OCI-LY3 (cell line): ENCODE data around the gene GPX7.

ENCODE experiments used
- H2AFZ ChIP-seq: fragments of 200-600, 300-600 bp; shearing (Covaris generic); 2 replicates; pipeline ENCODE4 v1.6.0; 2014; ENCODE audit warnings: antibody characterized with exemption, low read depth, low read length
- H3K27ac ChIP-seq: fragments of 200-600, 300-600 bp; sonication (generic); 2 replicates; pipeline ENCODE4 v1.5.1; 2014; ENCODE audit warnings: mild to moderate bottlenecking, low read length, moderate library complexity, mixed read lengths
- H3K27me3 ChIP-seq: fragments of 200-600, 300-600 bp; sonication (generic); 2 replicates; pipeline ENCODE4 v1.6.1; 2014; ENCODE audit warnings: low read depth, low read length, mixed read lengths
- H3K36me3 ChIP-seq: fragments of 200-600, 300-600 bp; sonication (generic); replicated peaks from 2 replicates; pipeline ENCODE3; 2014; ENCODE audit warnings: low read depth, low read length, mixed read lengths
- H3K4me1 ChIP-seq: fragments of 300-600, 200-600 bp; sonication (generic); 2 replicates; pipeline ENCODE4 v1.6.1; 2014; ENCODE audit warnings: low read length, mixed read lengths
- H3K4me2 ChIP-seq: fragments of 200-600, 300-600 bp; sonication (generic); 2 replicates; pipeline ENCODE4 v1.6.1; 2014; ENCODE audit warnings: low read length, mixed read lengths
- H3K4me3 ChIP-seq: fragments of 300-600, 200-600 bp; sonication (generic); 2 replicates; pipeline ENCODE4 v1.5.1; 2014; ENCODE audit warnings: antibody characterized with exemption, mild to moderate bottlenecking, low read length, moderate library complexity
- H3K79me2 ChIP-seq: fragments of 300-600, 200-600 bp; shearing (Covaris generic); 2 replicates; pipeline ENCODE4 v1.6.1; 2014; ENCODE audit warnings: mild to moderate bottlenecking, low read length, mixed read lengths
- H3K9ac ChIP-seq: fragments of 300-600, 200-600 bp; shearing (Covaris generic); 2 replicates; pipeline ENCODE4 v1.6.0; 2014; ENCODE audit warnings: mild to moderate bottlenecking, low read length, moderate library complexity
- H3K9me3 ChIP-seq: fragments of 200-600, 300-600 bp; shearing (Covaris generic); 2 replicates; pipeline ENCODE4 v1.6.1; 2014; ENCODE audit warnings: low read length, mixed read lengths; ENCODE audit not compliant: insufficient read depth
- H4K20me1 ChIP-seq: fragments of 200-600, 300-600 bp; sonication (generic); 2 replicates; pipeline ENCODE4 v1.6.1; 2016; ENCODE audit warnings: low read length, mixed read lengths; ENCODE audit not compliant: insufficient read depth
- EZH2phosphoT487 ChIP-seq: fragments of 200-600 bp; shearing (Covaris generic); IDR thresholded peaks from 2 replicates; pipeline ENCODE4 v1.6.1; 2018; ENCODE audit warnings: antibody characterized with exemption, mixed run types, low read depth
- TF ChIP-seq, protein P1 (sequence below): fragments of 200-600, 300-600 bp; sonication (generic); IDR thresholded peaks from 2 replicates; pipeline ENCODE4 v1.5.1; 2014; ENCODE audit warnings: antibody characterized with exemption, low read length, low read depth

The GPX7 gene

DNA sequence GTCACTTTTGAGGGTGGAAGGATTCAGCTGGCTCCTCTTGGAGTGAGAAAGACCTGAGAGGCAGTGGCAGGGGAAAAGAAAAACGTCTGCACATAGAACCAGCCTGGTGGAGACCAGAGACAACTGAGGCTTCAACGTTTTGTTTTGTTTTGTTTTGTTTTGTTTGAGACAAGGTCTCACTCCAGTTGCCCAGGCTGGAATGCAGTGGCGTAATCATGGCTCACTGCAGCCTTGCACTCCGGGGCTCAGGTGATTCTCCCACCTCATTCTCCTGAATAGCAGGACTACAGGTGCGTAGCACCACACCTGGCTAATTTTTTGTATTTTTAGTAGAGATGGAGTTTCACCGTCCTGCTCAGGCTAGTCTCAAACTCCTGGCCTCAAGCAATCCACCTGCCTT is 43.1 kb downstream of the GPX7 start:
- no peak overlapping the region for H2AFZ ChIP-seq

DNA sequence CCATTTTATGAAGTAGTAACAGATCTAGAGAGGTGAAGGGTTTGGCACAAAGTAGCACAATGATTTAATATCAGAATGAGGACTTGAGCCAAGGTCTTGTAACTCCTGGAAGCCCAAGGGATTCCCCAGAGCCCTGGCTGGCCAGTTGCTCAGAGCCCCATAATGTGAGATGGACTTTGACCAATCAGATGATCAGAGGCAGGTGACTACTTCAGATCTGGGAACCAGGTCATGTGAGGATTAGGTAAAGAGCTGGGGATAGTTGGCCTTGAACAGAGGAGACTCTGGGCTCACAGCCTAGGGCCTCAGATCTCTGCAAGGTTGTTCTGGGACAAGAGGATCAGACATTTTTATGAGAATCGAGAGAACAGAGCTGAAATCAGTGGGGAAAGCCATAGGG is 49.7 kb downstream of the GPX7 start:
- Histone ChIP-seq H4K20me1 (no peaks in the 10 kb centered on the region), H3K4me1 (no peaks in the 10 kb centered on the region), H3K4me3 (no peak overlapping the region), H3K9me3 (no peaks in the 10 kb centered on the region), H3K9ac (no peak overlapping the region), H3K4me2 (no peak overlapping the region), H3K79me2 (no peaks in the 10 kb centered on the region), H3K36me3 (no peaks in the 10 kb centered on the region), H3K27me3 (no peaks in the 10 kb centered on the region), H3K27ac (no peak overlapping the region), H2AFZ (no peak overlapping the region)
- no peak for TF ChIP-seq EZH2phosphoT487
- TF ChIP-seq, protein P1, sequence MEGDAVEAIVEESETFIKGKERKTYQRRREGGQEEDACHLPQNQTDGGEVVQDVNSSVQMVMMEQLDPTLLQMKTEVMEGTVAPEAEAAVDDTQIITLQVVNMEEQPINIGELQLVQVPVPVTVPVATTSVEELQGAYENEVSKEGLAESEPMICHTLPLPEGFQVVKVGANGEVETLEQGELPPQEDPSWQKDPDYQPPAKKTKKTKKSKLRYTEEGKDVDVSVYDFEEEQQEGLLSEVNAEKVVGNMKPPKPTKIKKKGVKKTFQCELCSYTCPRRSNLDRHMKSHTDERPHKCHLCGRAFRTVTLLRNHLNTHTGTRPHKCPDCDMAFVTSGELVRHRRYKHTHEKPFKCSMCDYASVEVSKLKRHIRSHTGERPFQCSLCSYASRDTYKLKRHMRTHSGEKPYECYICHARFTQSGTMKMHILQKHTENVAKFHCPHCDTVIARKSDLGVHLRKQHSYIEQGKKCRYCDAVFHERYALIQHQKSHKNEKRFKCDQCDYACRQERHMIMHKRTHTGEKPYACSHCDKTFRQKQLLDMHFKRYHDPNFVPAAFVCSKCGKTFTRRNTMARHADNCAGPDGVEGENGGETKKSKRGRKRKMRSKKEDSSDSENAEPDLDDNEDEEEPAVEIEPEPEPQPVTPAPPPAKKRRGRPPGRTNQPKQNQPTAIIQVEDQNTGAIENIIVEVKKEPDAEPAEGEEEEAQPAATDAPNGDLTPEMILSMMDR = no peak

More for the DNA sequence above, 43.1 kb downstream of the GPX7 start:
- Histone ChIP-seq H3K4me2 (no peak overlapping the region), H3K9me3 (no peaks in the 10 kb centered on the region), H3K9ac (no peak overlapping the region), H3K27me3 (no peaks in the 10 kb centered on the region), H4K20me1 (no peaks in the 10 kb centered on the region), H3K4me1 (peaks cover 19% of the 10 kb centered on the region), H3K36me3 (no peaks in the 10 kb centered on the region), H3K27ac (no peak overlapping the region), H3K4me3 (no peak overlapping the region), H3K79me2 (no peaks in the 10 kb centered on the region)
- TF ChIP-seq, protein P1 = no peak
- TF ChIP-seq EZH2phosphoT487 = no peak

DNA sequence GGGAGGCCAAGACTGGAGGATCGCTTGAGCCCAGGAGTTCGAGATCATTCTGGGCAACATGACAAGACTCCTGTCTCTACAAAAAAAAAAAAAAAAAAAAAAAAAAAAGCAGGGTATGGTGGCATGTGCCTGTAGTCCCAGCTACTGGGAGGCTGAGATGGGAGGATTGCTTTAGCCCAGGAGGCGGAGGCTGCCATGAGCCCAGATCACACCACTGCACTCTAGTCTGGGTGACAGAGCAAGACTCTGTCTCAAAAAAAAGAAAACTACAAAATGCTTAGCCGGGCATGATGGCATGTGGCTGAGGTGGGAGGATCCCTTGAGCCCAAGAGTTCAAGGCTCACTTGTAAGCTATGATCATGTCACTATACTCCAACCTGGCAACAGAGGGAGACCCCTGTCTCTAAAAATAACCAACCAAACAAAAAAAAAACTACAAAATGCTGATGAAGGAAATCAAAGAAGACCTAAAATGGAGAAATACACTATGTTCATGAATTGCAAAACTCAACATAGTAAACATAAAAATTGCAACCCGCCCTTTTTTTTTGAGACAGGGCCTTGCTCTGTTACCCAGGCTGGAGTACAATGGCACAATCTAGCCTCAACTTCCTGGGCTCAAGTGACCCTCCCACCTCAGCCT is 51.2 kb downstream of the GPX7 start:
- Histone ChIP-seq H3K36me3 (no peaks in the 10 kb centered on the region), H3K4me1 (no peaks in the 10 kb centered on the region), H3K27ac (no peak overlapping the region), H4K20me1 (no peaks in the 10 kb centered on the region), H3K27me3 (no peaks in the 10 kb centered on the region), H3K4me2 (no peak overlapping the region), H3K9ac (no peak overlapping the region), H2AFZ (no peak overlapping the region), H3K79me2 (no peaks in the 10 kb centered on the region), H3K4me3 (no peak overlapping the region), H3K9me3 (no peaks in the 10 kb centered on the region)
- no peak for TF ChIP-seq EZH2phosphoT487
- TF ChIP-seq, protein P1 = no peak

DNA sequence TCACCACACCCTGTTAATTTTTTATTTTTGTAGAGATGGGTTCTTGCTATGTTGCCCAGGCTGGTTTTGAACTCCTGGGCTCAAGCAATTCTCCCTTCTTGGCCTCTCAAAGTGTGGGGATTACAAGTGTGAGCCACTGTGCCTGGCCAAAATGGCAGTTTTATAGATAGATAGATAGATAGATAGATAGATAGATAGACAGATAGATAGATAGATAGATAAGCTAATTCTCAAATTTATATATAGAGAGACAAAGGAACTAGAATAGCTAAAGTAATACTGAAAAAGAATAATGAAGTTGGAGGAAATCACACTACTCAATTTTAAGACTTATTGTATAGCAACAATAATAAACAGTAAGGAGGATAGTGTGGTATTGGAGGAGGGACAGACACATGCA is 51.9 kb downstream of the GPX7 start:
- Histone ChIP-seq H3K4me1 (peaks cover 5% of the 10 kb centered on the region), H3K9ac (no peak overlapping the region), H3K79me2 (no peaks in the 10 kb centered on the region), H3K27ac (no peak overlapping the region), H3K4me3 (no peak overlapping the region), H3K4me2 (no peak overlapping the region), H3K36me3 (no peaks in the 10 kb centered on the region), H3K9me3 (no peaks in the 10 kb centered on the region), H4K20me1 (no peaks in the 10 kb centered on the region), H2AFZ (no peak overlapping the region), H3K27me3 (no peaks in the 10 kb centered on the region)
- no peak for TF ChIP-seq EZH2phosphoT487
- TF ChIP-seq, protein P1 = no peak
